Ovary (tissue), 3 donors: ENCODE data around the gene SPDYE3.

ENCODE experiments used
- CTCF ChIP-seq, 3 donors: fragments of 450-650 bp in 2 of 3; fragments of 200-600 bp in 1 of 3; IDR thresholded peaks; one replicate each; pipeline versions ENCODE4 v1.5.1 to v1.8.0; 2016 to 2022; ENCODE audit warnings: antibody characterized with exemption in 3 of 3, mild to moderate bottlenecking in 1 of 3
- POLR2A ChIP-seq: fragments of 450-650 bp; IDR thresholded peaks from one replicate; pipeline ENCODE4 v1.6.1; 2017; ENCODE audit warnings: antibody characterized with exemption, mild to moderate bottlenecking, moderate library complexity
- donor health status: DM: no; HTN: no; CAD: no.

- TF ChIP-seq CTCF (IDR thresholded peaks at IDR 0.05), result no peak
- TF ChIP-seq POLR2A, result no peak
Measured at GRCh38 chr7:100366411-100367250, 59.1 kb downstream of the SPDYE3 start.
